MM.1S (cell line): Measurements from ENCODE around the gene ALAS1.

ENCODE experiments used
- DNase-seq: peaks from one replicate; pipeline ENCODE4 v3.0.0-alpha.2; 2015
- H2AFZ ChIP-seq: fragments of 300-600 bp; sonication (generic); 2 replicates; pipeline ENCODE4 v1.6.0; 2016; ENCODE audit warnings: antibody characterized with exemption, low read length
- H3F3A ChIP-seq: fragments of 300-600 bp; sonication (generic); 2 replicates; pipeline ENCODE4 v1.6.1; 2016; ENCODE audit warnings: mild to moderate bottlenecking, antibody characterized with exemption, low read length, moderate library complexity, mixed read lengths; ENCODE audit not compliant: insufficient read depth
- H3K27ac ChIP-seq: fragments of 300-600 bp; sonication (generic); 2 replicates; pipeline ENCODE4 v1.5.1; 2016; ENCODE audit warnings: mild to moderate bottlenecking, low read length
- H3K27me3 ChIP-seq: fragments of 300-600 bp; sonication (generic); replicated peaks from 2 replicates; pipeline ENCODE4 v1.6.0; 2016; ENCODE audit warnings: low read length; ENCODE audit not compliant: insufficient read depth
- H3K36me3 ChIP-seq: fragments of 300-600 bp; sonication (generic); replicated peaks from 2 replicates; pipeline ENCODE4 v1.6.1; 2016; ENCODE audit warnings: mild to moderate bottlenecking, low read length, mixed read lengths; ENCODE audit not compliant: insufficient read depth
- H3K4me1 ChIP-seq: fragments of 300-600 bp; sonication (generic); 2 replicates; pipeline ENCODE4 v1.6.1; 2016; ENCODE audit warnings: low read length, mixed read lengths
- H3K4me2 ChIP-seq: fragments of 300-600 bp; sonication (generic); 2 replicates; pipeline ENCODE4 v1.6.0; 2016; ENCODE audit warnings: low read depth, low read length
- H3K4me3 ChIP-seq: fragments of 300-600 bp; sonication (generic); 2 replicates; pipeline ENCODE4 v1.5.1; 2016; ENCODE audit warnings: low read length, mixed read lengths
- H3K79me2 ChIP-seq: fragments of 300-600 bp; sonication (generic); 2 replicates; pipeline ENCODE4 v1.6.1; 2016; ENCODE audit warnings: mixed run types, low read length, mixed read lengths
- H3K9ac ChIP-seq: fragments of 300-600 bp; sonication (generic); 2 replicates; pipeline ENCODE4 v1.6.1; 2016; ENCODE audit warnings: low read length, mixed read lengths
- H3K9me2 ChIP-seq: fragments of 300-600 bp; sonication (generic); replicated peaks from 2 replicates; pipeline ENCODE4 v1.6.1; 2016; ENCODE audit warnings: mild to moderate bottlenecking, low read length, mixed read lengths; ENCODE audit not compliant: insufficient read depth
- H3K9me3 ChIP-seq: fragments of 300-600 bp; sonication (generic); replicated peaks from 2 replicates; pipeline ENCODE4 v1.6.1; 2016; ENCODE audit warnings: mild to moderate bottlenecking, low read length, mixed read lengths; ENCODE audit not compliant: insufficient read depth
- H4K20me1 ChIP-seq: fragments of 300-600 bp; sonication (generic); 2 replicates; pipeline ENCODE4 v1.6.1; 2016; ENCODE audit warnings: mild to moderate bottlenecking, low read length, moderate library complexity, mixed read lengths; ENCODE audit not compliant: insufficient read depth
- CTCF ChIP-seq: fragments of 300-600 bp; sonication (generic); IDR thresholded peaks from 2 replicates; pipeline ENCODE4 v1.5.1; 2016; ENCODE audit warnings: antibody characterized with exemption, low read length, mixed read lengths
- EZH2 ChIP-seq: fragments of 300-600 bp; sonication (generic); optimal IDR thresholded peaks from 2 replicates; pipeline ENCODE3; 2017; ENCODE audit warnings: low read depth, mild to moderate bottlenecking, antibody characterized with exemption, low read length, mixed read lengths
- EZH2phosphoT487 ChIP-seq: fragments of 300-600 bp; sonication (generic); IDR thresholded peaks from 2 replicates; pipeline ENCODE4 v1.6.1; 2018; ENCODE audit warnings: antibody characterized with exemption, low read length

ALAS1 gene

GRCh38 chr3:52213005-52213404 lies 15.0 kb downstream of the ALAS1 start:
- Histone ChIP-seq H3F3A (no peaks in the 10 kb centered on the region), H2AFZ (no peak overlapping the region), H3K4me2 (no peak overlapping the region), H3K9ac (no peak overlapping the region), H3K4me1 (no peaks in the 10 kb centered on the region), H3K9me3 (no peaks in the 10 kb centered on the region), H3K79me2 (no peaks in the 10 kb centered on the region), H3K9me2 (no peaks in the 10 kb centered on the region), H3K4me3 (no peak overlapping the region), H3K36me3 (no peaks in the 10 kb centered on the region; the same call in 1 of the 2 replicates), H4K20me1 (no peaks in the 10 kb centered on the region), H3K27ac (no peak overlapping the region), H3K27me3 (no peaks in the 10 kb centered on the region)
- DNase-seq = no peak
- TF ChIP-seq EZH2 (no peak), CTCF (no peak), EZH2phosphoT487 (no peak)

- no peaks in the 10 kb centered on the region for H3K9me2 ChIP-seq
- no peaks in the 10 kb centered on the region for H3K4me1 ChIP-seq
Measured at GRCh38 chr3:52213901-52214300, 15.9 kb downstream of the ALAS1 start.

GRCh38 chr3:52215351-52215750 lies 17.4 kb downstream of the ALAS1 start:
- Histone ChIP-seq H3K79me2 (no peaks in the 10 kb centered on the region), H3K27me3 (no peaks in the 10 kb centered on the region), H4K20me1 (no peaks in the 10 kb centered on the region), H3K36me3 (no peaks in the 10 kb centered on the region), H3K4me1 (peaks cover 8% of the 10 kb centered on the region; the same call in 1 of the 2 replicates), H3F3A (no peaks in the 10 kb centered on the region), H3K4me2 (no peak overlapping the region), H2AFZ (no peak overlapping the region), H3K27ac (no peak overlapping the region), H3K9me3 (no peaks in the 10 kb centered on the region), H3K9ac (no peak overlapping the region), H3K4me3 (no peak overlapping the region), H3K9me2 (no peaks in the 10 kb centered on the region)
- no peak for DNase-seq
- no peak for TF ChIP-seq EZH2phosphoT487
- TF ChIP-seq EZH2 = no peak
- no peak for TF ChIP-seq CTCF

More at GRCh38 chr3:52213901-52214300, 15.9 kb downstream of the ALAS1 start:
- Histone ChIP-seq H3K4me3 (no peak overlapping the region), H2AFZ (no peak overlapping the region), H3K36me3 (no peaks in the 10 kb centered on the region; the same call in 1 of the 2 replicates), H3K9me3 (no peaks in the 10 kb centered on the region), H3K79me2 (no peaks in the 10 kb centered on the region), H4K20me1 (no peaks in the 10 kb centered on the region), H3K27me3 (no peaks in the 10 kb centered on the region), H3F3A (no peaks in the 10 kb centered on the region), H3K9ac (no peak overlapping the region), H3K4me2 (no peak overlapping the region), H3K27ac (no peak overlapping the region)
- DNase-seq = no peak
- TF ChIP-seq EZH2 (no peak), EZH2phosphoT487 (no peak), CTCF (no peak)
